Measurements from ENCODE around the gene TEX29.

Gene TEX29

GRCh38 chr13:111388851-111389500, 68.5 kb downstream of the TEX29 start:
- Mint-ChIP-seq H3K36me3 (ENCODE audit: low read depth) (no peaks in the 10 kb centered on the region), H3K4me3 (no peak overlapping the region), H3K27ac (no peak overlapping the region), H3K4me1 (no peaks in the 10 kb centered on the region), H3K27me3 (ENCODE audit: low read depth) (peaks cover 15% of the 10 kb centered on the region), H3K9me3 (no peaks in the 10 kb centered on the region)
- TF ChIP-seq CTCF (IDR thresholded peaks at IDR 0.05; ENCODE audit: unreplicated experiment in 3 of 3): no peak

GRCh38 chr13:111389621-111390521, 69.4 kb downstream of the TEX29 start:
- no peaks in the 10 kb centered on the region for H3K9me3 Mint-ChIP-seq
- H3K4me1 Mint-ChIP-seq: no peaks in the 10 kb centered on the region
- no peak overlapping the region for H3K27ac Mint-ChIP-seq
- no peak for TF ChIP-seq CTCF (IDR thresholded peaks at IDR 0.05; ENCODE audit: unreplicated experiment in 3 of 3)
- peaks cover 15% of the 10 kb centered on the region for H3K27me3 Mint-ChIP-seq (ENCODE audit: low read depth)
- H3K4me3 Mint-ChIP-seq: no peak overlapping the region
- H3K36me3 Mint-ChIP-seq (ENCODE audit: low read depth): no peaks in the 10 kb centered on the region

- Mint-ChIP-seq H3K36me3 (ENCODE audit: low read depth) (no peaks in the 10 kb centered on the region), H3K27ac (no peak overlapping the region), H3K9me3 (peaks cover 3% of the 10 kb centered on the region), H3K27me3 (ENCODE audit: low read depth) (peaks cover 19% of the 10 kb centered on the region), H3K4me3 (no peak overlapping the region), H3K4me1 (no peaks in the 10 kb centered on the region)
- TF ChIP-seq CTCF (IDR thresholded peaks at IDR 0.05; ENCODE audit: unreplicated experiment in 3 of 3): no peak
Observed at GRCh38 chr13:111390522-111391270, 70.3 kb downstream of the TEX29 start.

GRCh38 chr13:111392486-111392885, 72.0 kb downstream of the TEX29 start:
- H3K9me3 Mint-ChIP-seq: peaks cover 3% of the 10 kb centered on the region
- H3K27me3 Mint-ChIP-seq (ENCODE audit: low read depth): peaks cover 19% of the 10 kb centered on the region
- no peaks in the 10 kb centered on the region for H3K36me3 Mint-ChIP-seq (ENCODE audit: low read depth)
- H3K27ac Mint-ChIP-seq: no peak overlapping the region
- no peak overlapping the region for H3K4me3 Mint-ChIP-seq
- no peaks in the 10 kb centered on the region for H3K4me1 Mint-ChIP-seq
- no peak for TF ChIP-seq CTCF (IDR thresholded peaks at IDR 0.05; ENCODE audit: unreplicated experiment in 3 of 3)

GRCh38 chr13:111393221-111393790, 72.9 kb downstream of the TEX29 start:
- Mint-ChIP-seq H3K4me1 (no peaks in the 10 kb centered on the region), H3K4me3 (no peak overlapping the region), H3K27me3 (ENCODE audit: low read depth) (peaks cover 19% of the 10 kb centered on the region), H3K36me3 (ENCODE audit: low read depth) (no peaks in the 10 kb centered on the region), H3K9me3 (peaks cover 3% of the 10 kb centered on the region), H3K27ac (no peak overlapping the region)
- TF ChIP-seq CTCF (IDR thresholded peaks at IDR 0.05; ENCODE audit: unreplicated experiment in 3 of 3): no peak

All from nephron (organoid).